Neural progenitor cell (in vitro differentiated cells): ENCODE results near the gene TMIGD3. TPM values are rescaled to one million over a fixed set of nuclear protein-coding genes. Genes with fewer than 3 reads are reported as not detected.

ENCODE experiments used
- DNase-seq: peaks from one replicate; pipeline ENCODE4 v3.0.0-alpha.2; 2016; ENCODE audit warnings: low spot score
- H2AFZ ChIP-seq: fragments of 200-600 bp; sonication (generic); replicated peaks from 2 replicates; pipeline ENCODE4 v1.6.1; 2016; ENCODE audit warnings: antibody characterized with exemption
- H3F3A ChIP-seq: fragments of 200-600 bp; sonication (generic); 2 replicates; pipeline ENCODE4 v1.6.1; 2016; ENCODE audit warnings: antibody characterized with exemption, low read depth
- H3K27ac ChIP-seq: fragments of 200-600 bp; sonication (generic); 2 replicates; pipeline ENCODE4 v1.5.1; 2016; ENCODE audit warnings: mild to moderate bottlenecking
- H3K27me3 ChIP-seq: fragments of 200-600 bp; sonication (generic); 2 replicates; pipeline ENCODE4 v1.6.1; 2016; ENCODE audit warnings: mild to moderate bottlenecking, moderate library complexity
- H3K36me3 ChIP-seq: fragments of 200-600 bp; sonication (generic); 2 replicates; pipeline ENCODE4 v1.5.1; 2016
- H3K4me1 ChIP-seq: fragments of 200-600 bp; sonication (generic); 2 replicates; pipeline ENCODE4 v1.6.1; 2016; ENCODE audit warnings: mixed run types
- H3K4me2 ChIP-seq: fragments of 200-600 bp; sonication (generic); 2 replicates; pipeline ENCODE4 v1.6.1; 2016
- H3K4me3 ChIP-seq: fragments of 200-600 bp; sonication (generic); 2 replicates; pipeline ENCODE4 v1.5.1; 2016
- H3K79me2 ChIP-seq: fragments of 200-600 bp; sonication (generic); 2 replicates; pipeline ENCODE4 v1.6.1; 2016; ENCODE audit warnings: low read depth
- H3K9ac ChIP-seq: fragments of 200-600 bp; sonication (generic); 2 replicates; pipeline ENCODE4 v1.6.1; 2016
- H3K9me3 ChIP-seq: fragments of 200-600 bp; sonication (generic); 2 replicates; pipeline ENCODE4 v1.5.1; 2016; ENCODE audit warnings: low read depth
- H4K20me1 ChIP-seq: fragments of 200-600 bp; sonication (generic); 2 replicates; pipeline ENCODE4 v1.6.1; 2016; ENCODE audit warnings: low read depth
- H3K27ac Mint-ChIP-seq: 3 replicates; pipeline ENCODE4 v1.8.0; 2021; ENCODE audit warnings: mixed read lengths
- H3K27me3 Mint-ChIP-seq: 2 replicates; pipeline ENCODE4 v1.8.0; 2022; ENCODE audit warnings: low read depth, mild to moderate bottlenecking, inconsistent platforms, moderate library complexity, mixed read lengths; ENCODE audit not compliant: insufficient read depth
- H3K36me3 Mint-ChIP-seq: 3 replicates; pipeline ENCODE4 v1.8.0; 2021; ENCODE audit warnings: mixed read lengths
- H3K4me1 Mint-ChIP-seq: 3 replicates; pipeline ENCODE4 v1.8.0; 2021; ENCODE audit warnings: mixed read lengths
- H3K4me3 Mint-ChIP-seq: 3 replicates; pipeline ENCODE4 v1.8.0; 2021; ENCODE audit warnings: mild to moderate bottlenecking, moderate library complexity, mixed read lengths
- H3K9me3 Mint-ChIP-seq: 3 replicates; pipeline ENCODE4 v1.8.0; 2020; ENCODE audit warnings: mixed read lengths
- CTCF ChIP-seq: fragments of 200-600 bp; sonication (generic); IDR thresholded peaks from 2 replicates; pipeline ENCODE4 v1.5.1; 2017; ENCODE audit warnings: antibody characterized with exemption, mild to moderate bottlenecking
- EZH2 ChIP-seq: fragments of 200-600 bp; sonication (generic); IDR thresholded peaks from 2 replicates; pipeline ENCODE4 v1.6.1; 2017; ENCODE audit warnings: antibody characterized with exemption, mild to moderate bottlenecking, moderate library complexity
- EZH2phosphoT487 ChIP-seq: fragments of 200-600 bp; sonication (generic); IDR thresholded peaks from 2 replicates; pipeline ENCODE4 v1.6.1; 2017; ENCODE audit warnings: antibody characterized with exemption
- total RNA-seq: library from RNA; depleted of rRNA; stranded (reverse); fragments of >200 nt; gene quantifications from 2 replicates; pipeline ENCODE4 v1.2.3, GENCODE V29; 2015; ENCODE audit warnings: low replicate concordance

TMIGD3 gene
- total RNA-seq, 1 donor from 2014 or later, result not detected

DNA sequence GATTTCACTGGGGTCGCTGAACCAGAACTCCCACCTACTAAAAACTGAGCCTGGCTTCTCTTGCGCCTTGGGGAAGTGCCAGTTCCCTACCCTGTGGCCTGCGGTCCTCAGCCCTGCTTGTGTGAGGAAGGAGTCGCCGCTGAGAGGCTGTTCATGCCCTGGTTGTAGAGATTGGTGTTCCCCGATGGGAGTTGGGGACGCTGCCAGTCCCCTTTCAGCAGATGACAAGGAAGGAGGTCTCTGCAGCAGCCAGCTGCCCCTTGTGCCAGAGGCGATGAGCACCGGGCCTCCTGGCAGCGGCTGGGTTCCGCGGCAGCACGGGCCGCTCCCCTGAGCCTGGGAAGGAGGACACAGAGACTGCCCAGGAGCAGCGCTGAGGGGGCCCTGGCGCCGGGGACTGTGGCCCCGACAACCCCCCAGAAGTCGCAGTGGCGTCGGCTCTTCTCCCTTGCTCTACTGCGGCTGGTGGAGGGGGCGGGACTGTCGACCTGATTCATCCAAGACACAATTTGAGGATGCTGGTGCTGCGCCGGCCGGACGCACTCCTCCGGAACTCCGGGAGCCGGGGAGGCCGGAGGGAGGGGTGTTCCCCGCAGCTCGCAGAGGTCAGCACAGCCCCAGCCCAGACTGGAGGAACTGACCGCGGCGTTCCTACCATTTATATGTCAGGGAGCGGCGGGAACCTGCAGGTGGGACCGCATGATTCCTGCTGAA is 12.0 kb upstream of the TMIGD3 start:
- Histone ChIP-seq H3K27me3 (no peaks in the 10 kb centered on the region), H2AFZ (no peak overlapping the region), H3K9me3 (no peaks in the 10 kb centered on the region), H3K9ac (no peak overlapping the region), H3F3A (no peaks in the 10 kb centered on the region), H3K27ac (no peak overlapping the region), H4K20me1 (no peaks in the 10 kb centered on the region), H3K79me2 (no peaks in the 10 kb centered on the region), H3K4me2 (no peak overlapping the region), H3K4me1 (no peaks in the 10 kb centered on the region), H3K36me3 (no peaks in the 10 kb centered on the region), H3K4me3 (no peak overlapping the region)
- Mint-ChIP-seq H3K36me3 (no peaks in the 10 kb centered on the region), H3K9me3 (no peaks in the 10 kb centered on the region), H3K27me3 (peaks cover 4% of the 10 kb centered on the region), H3K27ac (no peak overlapping the region), H3K4me3 (no peak overlapping the region), H3K4me1 (no peaks in the 10 kb centered on the region)
- TF ChIP-seq CTCF, result no peak
- no peak for TF ChIP-seq EZH2
- no peak for TF ChIP-seq EZH2phosphoT487
- no peak for DNase-seq

- H3K4me1 ChIP-seq, result no peaks in the 10 kb centered on the region
- no peaks in the 10 kb centered on the region for H3F3A ChIP-seq
- no peak for DNase-seq
- H2AFZ ChIP-seq, result no peak overlapping the region
- Mint-ChIP-seq H3K27ac (no peak overlapping the region), H3K36me3 (no peaks in the 10 kb centered on the region), H3K9me3 (no peaks in the 10 kb centered on the region), H3K4me1 (peaks cover 4% of the 10 kb centered on the region), H3K4me3 (no peak overlapping the region), H3K27me3 (peaks cover 4% of the 10 kb centered on the region)
- H3K27me3 ChIP-seq, result no peaks in the 10 kb centered on the region
- no peak overlapping the region for H3K4me2 ChIP-seq
- no peak for TF ChIP-seq CTCF
- no peak for TF ChIP-seq EZH2
- no peak for TF ChIP-seq EZH2phosphoT487
- no peak overlapping the region for H3K27ac ChIP-seq
- no peak overlapping the region for H3K9ac ChIP-seq
- H4K20me1 ChIP-seq, result no peaks in the 10 kb centered on the region
- H3K4me3 ChIP-seq, result no peak overlapping the region
- no peaks in the 10 kb centered on the region for H3K36me3 ChIP-seq
- H3K79me2 ChIP-seq, result no peaks in the 10 kb centered on the region
- no peaks in the 10 kb centered on the region for H3K9me3 ChIP-seq
These were observed 10.1 kb upstream of the TMIGD3 start for GRCh38 chr1:111513410-111514020.

DNA sequence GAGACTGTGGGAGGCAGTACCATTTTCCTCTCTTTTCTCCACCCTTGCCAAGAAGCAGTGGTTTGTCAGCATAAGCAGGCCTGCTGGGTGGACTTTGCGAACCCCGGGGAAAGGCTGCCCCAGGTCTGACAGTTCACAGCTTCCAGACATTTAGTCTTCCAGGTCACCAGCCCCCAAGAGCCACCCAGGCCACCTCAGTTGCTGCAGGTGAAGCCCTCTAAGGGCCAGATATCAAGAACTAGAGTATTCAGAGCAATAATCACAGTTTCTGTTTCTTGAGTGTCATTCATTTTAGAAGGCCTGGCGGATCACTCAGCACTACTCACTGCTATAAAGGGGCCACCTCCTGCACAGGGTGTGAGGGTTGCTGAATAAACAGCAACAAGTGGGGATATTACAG is 9.5 kb upstream of the TMIGD3 start:
- TF ChIP-seq EZH2phosphoT487 (no peak), CTCF (no peak), EZH2 (no peak)
- no peak overlapping the region for H3K9ac ChIP-seq
- H3K9me3 ChIP-seq, result no peaks in the 10 kb centered on the region
- DNase-seq, result no peak
- no peak overlapping the region for H3K4me2 ChIP-seq
- H3K27ac ChIP-seq, result no peak overlapping the region
- no peaks in the 10 kb centered on the region for H4K20me1 ChIP-seq
- no peaks in the 10 kb centered on the region for H3K4me1 ChIP-seq
- H3K27ac Mint-ChIP-seq, result no peak overlapping the region
- peaks cover 9% of the 10 kb centered on the region for H3K4me1 Mint-ChIP-seq
- no peaks in the 10 kb centered on the region for H3K9me3 Mint-ChIP-seq
- H3K36me3 ChIP-seq, result no peaks in the 10 kb centered on the region
- peaks cover 2% of the 10 kb centered on the region for H3F3A ChIP-seq
- no peak overlapping the region for H3K4me3 ChIP-seq
- no peaks in the 10 kb centered on the region for H3K27me3 ChIP-seq
- no peaks in the 10 kb centered on the region for H3K79me2 ChIP-seq
- no peak overlapping the region for H3K4me3 Mint-ChIP-seq
- no peak overlapping the region for H2AFZ ChIP-seq
- H3K27me3 Mint-ChIP-seq, result peaks cover 4% of the 10 kb centered on the region
- H3K36me3 Mint-ChIP-seq, result no peaks in the 10 kb centered on the region
